ENCODE results near the gene CAP2.

- TF ChIP-seq CTCF (IDR thresholded peaks at IDR 0.05; ENCODE audit: insufficient read depth, low read length) (no peak), GABPA (IDR thresholded peaks at IDR 0.05; ENCODE audit: low read depth) (no peak), REST (IDR thresholded peaks at IDR 0.05; ENCODE audit: insufficient replicate concordance, low read depth) (no peak), POLR2AphosphoS5 (IDR thresholded peaks at IDR 0.05; ENCODE audit: low read depth) (no peak)
Measured at GRCh38 chr6:17390276-17390675, 3.1 kb upstream of the CAP2 start.

Data from HL-60 (cell line).